Skeletal muscle satellite cell (primary cell): ENCODE measurements around the gene FANCC.

Source experiments
- H3K27me3 ChIP-seq: 2 replicates; pipeline ENCODE4 v1.7.0; 2013; ENCODE audit warnings: low read length; ENCODE audit not compliant: control insufficient read depth, insufficient read depth
- H3K36me3 ChIP-seq: 2 replicates; pipeline ENCODE4 v1.7.0; 2013; ENCODE audit warnings: mild to moderate bottlenecking, control low read depth, low read length; ENCODE audit not compliant: insufficient read depth
- H3K4me1 ChIP-seq: 2 replicates; pipeline ENCODE4 v1.7.0; 2013; ENCODE audit warnings: low read length; ENCODE audit not compliant: control insufficient read depth, insufficient read depth
- H3K4me2 ChIP-seq: 2 replicates; pipeline ENCODE4 v1.7.0; 2013; ENCODE audit warnings: mild to moderate bottlenecking, low read length
- H3K4me3 ChIP-seq: 2 replicates; pipeline ENCODE4 v1.7.0; 2013; ENCODE audit warnings: low read length
- H3K9ac ChIP-seq: 2 replicates; pipeline ENCODE4 v1.7.0; 2013; ENCODE audit warnings: mild to moderate bottlenecking, low read depth, low read length, moderate library complexity
- H3K9me3 ChIP-seq: replicated peaks from 2 replicates; pipeline ENCODE4 v1.7.0; 2013; ENCODE audit warnings: mild to moderate bottlenecking, control low read depth, low read length

Gene FANCC

DNA sequence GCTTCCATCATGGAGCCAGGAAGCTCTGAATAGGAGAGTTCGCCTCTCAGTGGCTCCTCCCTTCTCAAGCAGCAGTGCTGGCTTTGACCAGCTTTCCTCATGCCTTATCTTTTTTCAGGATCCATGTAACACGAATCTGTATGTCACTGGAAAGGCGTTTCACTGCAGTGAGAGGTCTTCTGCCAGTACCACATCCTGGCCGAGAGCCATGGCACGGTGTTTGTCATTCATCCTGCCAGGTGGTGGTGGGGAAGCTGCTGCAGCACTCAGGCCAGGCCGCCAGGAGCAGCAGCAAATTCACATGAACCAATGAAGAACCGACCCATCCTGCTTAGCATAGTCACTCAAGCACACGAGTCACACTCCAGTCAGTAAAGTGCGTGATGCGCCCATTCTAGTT is 179.0 kb downstream of the FANCC start:
- no peaks in the 10 kb centered on the region for H3K9me3 ChIP-seq
- H3K4me3 ChIP-seq = no peak overlapping the region
- peaks cover 18% of the 10 kb centered on the region for H3K4me1 ChIP-seq
- H3K9ac ChIP-seq = no peak overlapping the region
- H3K4me2 ChIP-seq = no peak overlapping the region
- no peaks in the 10 kb centered on the region for H3K36me3 ChIP-seq
- no peaks in the 10 kb centered on the region for H3K27me3 ChIP-seq

DNA sequence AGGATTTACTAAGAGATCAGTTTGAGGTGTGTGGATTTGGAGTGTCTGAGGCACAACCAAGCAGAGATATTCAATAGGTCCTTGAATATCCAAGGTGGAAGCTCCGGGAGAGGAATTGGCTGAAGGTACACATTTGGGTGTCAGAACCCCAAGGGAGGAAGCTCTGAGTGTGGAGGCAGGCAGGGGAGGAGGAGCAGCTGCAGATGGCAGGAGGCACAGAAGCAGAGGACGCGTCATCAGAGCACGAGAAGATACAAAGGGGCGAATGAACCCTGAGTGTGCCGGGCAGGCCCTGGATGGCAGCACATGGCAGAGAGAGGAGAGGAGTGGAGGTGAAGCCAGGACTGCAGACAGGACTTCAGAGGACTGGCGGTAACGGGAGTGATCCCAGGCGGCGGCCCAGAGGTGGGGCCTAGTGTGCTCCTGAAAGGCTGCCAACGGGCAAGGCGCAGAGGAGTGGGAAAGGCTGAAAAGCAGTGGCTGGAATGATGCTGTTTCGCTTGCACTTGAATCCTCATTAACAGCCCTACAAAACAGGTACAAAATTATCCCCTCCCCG is 179.8 kb downstream of the FANCC start:
- no peak overlapping the region for H3K4me3 ChIP-seq
- H3K9me3 ChIP-seq = no peaks in the 10 kb centered on the region
- H3K4me1 ChIP-seq = peaks cover 16% of the 10 kb centered on the region
- no peaks in the 10 kb centered on the region for H3K36me3 ChIP-seq
- H3K4me2 ChIP-seq = no peak overlapping the region
- H3K9ac ChIP-seq = no peak overlapping the region
- H3K27me3 ChIP-seq = no peaks in the 10 kb centered on the region

DNA sequence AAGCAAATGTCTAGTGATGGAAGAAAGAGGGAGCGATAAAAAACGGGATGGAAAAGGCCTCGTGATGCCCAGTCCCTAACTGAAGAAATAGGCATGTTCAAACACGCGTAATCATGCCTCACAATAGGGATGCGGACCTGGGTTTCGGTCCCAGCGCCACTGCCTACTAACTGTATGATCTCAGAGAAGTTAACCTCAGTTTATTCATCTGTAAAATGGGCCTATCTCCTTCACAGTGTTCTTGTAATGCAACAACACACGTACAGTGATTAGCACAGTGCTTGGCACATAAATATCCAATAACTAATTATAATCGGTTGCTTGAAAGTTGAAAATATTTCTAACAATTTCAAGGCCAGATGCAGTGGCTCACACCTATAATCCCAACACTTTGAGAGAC is 181.8 kb downstream of the FANCC start:
- Histone ChIP-seq H3K27me3 (no peaks in the 10 kb centered on the region), H3K9ac (no peak overlapping the region), H3K4me3 (no peak overlapping the region), H3K4me1 (peaks cover 19% of the 10 kb centered on the region), H3K9me3 (no peaks in the 10 kb centered on the region), H3K36me3 (no peaks in the 10 kb centered on the region), H3K4me2 (no peak overlapping the region)

DNA sequence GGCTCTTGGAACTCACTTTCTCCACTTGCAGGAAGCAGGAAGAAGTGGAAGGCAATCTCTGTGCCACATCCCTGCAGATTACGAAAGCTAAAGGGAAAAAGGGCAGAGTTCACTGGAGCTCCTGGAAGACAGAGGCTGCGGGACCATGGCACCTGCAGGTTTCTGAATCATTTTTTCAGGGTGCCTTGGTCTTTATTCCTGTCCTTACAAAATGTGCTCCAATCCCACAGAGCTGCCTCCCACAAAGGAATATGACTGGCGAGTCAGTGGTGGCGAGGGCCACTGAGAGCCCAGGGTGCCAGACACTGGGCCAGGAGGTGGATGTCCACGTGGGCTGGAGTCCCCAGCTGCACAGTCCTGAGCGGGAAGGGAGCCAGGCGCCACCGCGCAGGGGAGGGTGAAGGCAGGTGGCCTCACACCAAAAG is 183.0 kb downstream of the FANCC start:
- Histone ChIP-seq H3K36me3 (no peaks in the 10 kb centered on the region), H3K9ac (no peak overlapping the region), H3K4me1 (peaks cover 13% of the 10 kb centered on the region), H3K4me2 (no peak overlapping the region), H3K4me3 (no peak overlapping the region), H3K9me3 (no peaks in the 10 kb centered on the region), H3K27me3 (no peaks in the 10 kb centered on the region)

DNA sequence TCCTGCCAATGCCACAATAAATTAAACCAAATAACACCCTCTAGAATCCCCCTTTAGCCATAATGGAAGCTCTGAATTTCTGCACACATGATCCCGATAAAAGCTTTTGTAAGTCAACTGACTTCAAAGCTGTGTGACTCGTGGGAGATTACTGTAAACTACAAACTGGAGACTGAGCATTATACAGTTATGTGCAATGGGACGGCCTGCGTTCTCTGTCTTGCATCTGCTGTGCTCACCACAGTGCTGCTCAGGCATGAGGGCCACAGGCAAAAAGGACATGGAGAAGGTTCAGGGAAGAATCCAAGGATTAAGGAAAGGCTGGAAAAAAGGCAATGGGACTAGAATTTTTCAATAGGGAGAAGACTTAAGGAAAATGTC is 184.2 kb downstream of the FANCC start:
- Histone ChIP-seq H3K9me3 (no peaks in the 10 kb centered on the region), H3K4me1 (peaks cover 11% of the 10 kb centered on the region), H3K4me2 (no peak overlapping the region), H3K4me3 (no peak overlapping the region), H3K27me3 (no peaks in the 10 kb centered on the region), H3K36me3 (no peaks in the 10 kb centered on the region), H3K9ac (no peak overlapping the region)

DNA sequence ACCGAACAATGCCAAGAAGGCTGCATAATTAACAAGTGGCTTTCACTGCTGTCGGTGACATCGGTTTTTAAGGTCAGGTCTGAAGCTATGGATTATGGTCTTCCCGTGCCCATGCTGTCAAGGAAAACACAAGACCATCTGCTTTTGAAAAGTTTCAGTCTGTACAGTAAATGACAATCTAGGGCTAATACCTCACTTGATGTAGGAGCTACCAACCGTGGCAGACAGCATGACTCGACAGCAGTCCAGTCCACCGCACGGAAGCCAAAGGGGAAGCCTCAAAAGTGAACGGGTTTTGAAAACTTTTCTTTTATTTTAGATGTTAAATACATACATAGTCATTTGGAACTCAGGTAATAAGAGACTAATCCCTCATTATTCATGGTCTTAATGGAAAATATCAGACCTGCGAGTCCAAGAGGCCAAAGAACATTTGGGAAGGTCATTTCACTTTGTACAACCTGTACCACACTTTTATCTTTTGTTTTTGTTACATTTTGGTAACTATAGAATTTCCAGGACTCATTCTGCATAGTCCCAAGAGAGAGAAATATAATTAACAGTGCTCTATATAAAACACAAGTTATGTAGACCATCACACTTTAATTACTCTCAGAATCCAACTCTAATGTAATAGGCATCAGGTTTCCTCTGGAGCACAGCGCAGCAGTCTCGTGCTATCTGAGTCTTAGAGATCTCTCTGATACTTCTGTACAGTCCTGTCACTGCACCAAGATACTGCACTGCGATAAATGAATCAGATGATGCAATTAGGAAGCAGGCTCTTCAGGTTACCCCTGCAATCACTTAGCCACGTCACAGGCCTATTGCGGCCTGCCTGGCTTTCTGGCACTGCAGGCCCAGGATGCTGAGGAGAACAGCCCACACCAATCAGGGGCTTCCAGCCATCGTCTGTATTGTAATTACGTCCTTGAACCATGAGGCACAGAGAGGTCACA is 184.9 kb downstream of the FANCC start:
- H3K9ac ChIP-seq = no peak overlapping the region
- H3K4me2 ChIP-seq = no peak overlapping the region
- no peaks in the 10 kb centered on the region for H3K36me3 ChIP-seq
- no peaks in the 10 kb centered on the region for H3K27me3 ChIP-seq
- no peak overlapping the region for H3K4me3 ChIP-seq
- H3K4me1 ChIP-seq = peaks cover 4% of the 10 kb centered on the region
- H3K9me3 ChIP-seq = no peaks in the 10 kb centered on the region

DNA sequence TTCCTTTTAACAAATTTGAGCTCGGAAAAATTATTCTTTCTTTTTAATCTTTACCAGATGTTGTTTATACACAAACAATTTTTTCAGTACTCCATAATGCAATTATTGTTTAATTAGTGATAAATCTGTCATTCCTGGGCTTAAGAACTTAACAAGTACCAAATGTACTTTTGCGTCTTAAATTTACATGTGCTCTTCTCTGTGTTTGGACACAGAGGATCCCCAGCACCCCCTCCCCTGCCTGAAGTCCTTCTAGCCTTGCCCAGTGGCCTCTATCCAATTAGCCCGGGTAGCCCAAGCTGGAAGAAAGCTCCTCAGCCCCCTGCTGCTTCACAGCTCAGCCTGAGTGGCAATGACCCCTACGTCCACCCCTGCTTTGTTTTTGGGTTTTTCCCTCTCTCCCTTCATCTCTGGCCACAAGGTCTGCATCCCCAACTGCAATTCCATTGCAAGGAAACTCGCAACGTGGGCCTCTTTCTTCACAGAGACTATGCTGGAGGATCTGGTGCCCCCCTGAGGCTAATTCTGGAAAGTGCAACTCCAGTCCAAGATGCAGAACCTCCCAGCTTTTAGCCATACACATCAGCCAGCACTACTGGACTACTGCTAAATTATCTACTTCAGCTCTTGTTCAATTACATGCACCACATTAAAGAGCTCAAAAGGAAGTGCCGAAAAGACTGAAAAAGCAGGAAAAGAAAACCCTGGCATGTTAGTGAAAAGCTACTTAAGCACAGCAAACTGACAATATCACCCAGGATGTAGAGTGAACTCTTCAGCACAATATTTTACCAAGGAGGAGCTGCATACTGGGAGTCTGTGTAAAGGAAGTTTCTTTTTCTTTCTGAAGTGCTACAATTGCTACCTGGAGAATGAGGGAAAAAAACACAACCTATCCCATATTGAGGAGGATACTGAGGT is 186.2 kb downstream of the FANCC start:
- Histone ChIP-seq H3K4me1 (peaks cover 10% of the 10 kb centered on the region), H3K27me3 (no peaks in the 10 kb centered on the region), H3K9me3 (no peaks in the 10 kb centered on the region), H3K4me2 (no peak overlapping the region), H3K4me3 (no peak overlapping the region), H3K9ac (no peak overlapping the region), H3K36me3 (no peaks in the 10 kb centered on the region)

DNA sequence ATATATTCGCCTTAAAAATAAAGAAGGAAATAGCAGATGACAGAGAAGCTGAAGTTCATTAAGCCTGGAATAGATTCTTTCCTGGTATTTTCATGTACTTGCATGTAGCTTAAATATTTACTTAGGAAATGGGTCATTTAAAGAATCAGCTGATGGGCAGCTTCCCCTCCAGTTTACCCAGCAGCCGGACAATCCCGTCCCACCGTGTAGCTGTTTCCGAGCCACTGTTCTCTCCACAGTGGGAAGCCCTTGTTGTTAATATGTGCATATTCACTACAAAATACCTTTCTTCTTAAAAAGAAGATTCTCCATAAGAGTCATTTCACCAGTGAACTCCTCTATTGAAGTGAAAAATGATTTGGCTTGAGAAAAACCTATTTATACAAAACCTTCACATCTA is 187.0 kb downstream of the FANCC start:
- Histone ChIP-seq H3K4me2 (no peak overlapping the region), H3K4me1 (peaks cover 14% of the 10 kb centered on the region), H3K27me3 (no peaks in the 10 kb centered on the region), H3K36me3 (no peaks in the 10 kb centered on the region), H3K4me3 (no peak overlapping the region), H3K9me3 (no peaks in the 10 kb centered on the region), H3K9ac (no peak overlapping the region)

DNA sequence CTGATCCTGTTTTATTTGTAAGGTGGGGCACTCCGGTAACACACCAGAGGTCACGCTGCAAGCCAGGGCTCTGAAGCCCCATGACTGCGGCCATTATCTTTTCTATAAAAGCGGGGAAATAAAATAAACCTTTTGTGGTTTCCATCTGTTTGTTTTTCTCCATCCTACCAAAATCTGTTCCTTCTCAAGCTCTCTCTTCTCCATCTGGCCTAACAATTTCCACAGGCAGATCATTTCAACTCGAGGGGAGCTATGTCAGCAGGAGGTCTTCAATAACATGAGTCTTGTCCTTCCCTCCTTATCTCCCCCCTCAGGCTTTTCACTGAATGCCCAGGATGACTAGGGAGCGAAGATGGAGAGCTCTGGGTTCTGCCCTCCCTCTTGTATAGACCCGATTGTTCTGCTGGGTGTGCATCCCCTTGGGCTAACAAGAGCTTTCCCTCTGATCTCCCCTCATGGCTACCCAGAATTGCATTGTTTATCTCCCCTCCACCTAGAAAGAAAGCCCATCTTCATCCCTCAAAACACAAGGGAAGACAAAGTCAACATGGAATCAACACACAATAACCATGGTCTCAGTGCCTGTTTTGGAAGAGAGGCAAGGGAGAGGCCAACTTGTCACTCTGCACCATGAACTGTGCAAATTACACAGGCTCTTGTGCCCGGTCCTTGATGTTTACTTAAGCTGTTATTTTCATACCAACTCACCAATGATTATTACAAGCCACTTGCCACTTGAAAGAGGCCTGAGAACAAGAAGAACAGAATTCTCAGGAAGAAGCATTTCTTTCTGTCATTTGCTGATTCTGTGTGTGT is 187.8 kb downstream of the FANCC start:
- Histone ChIP-seq H3K9ac (no peak overlapping the region), H3K4me2 (no peak overlapping the region), H3K9me3 (no peaks in the 10 kb centered on the region), H3K27me3 (no peaks in the 10 kb centered on the region), H3K36me3 (no peaks in the 10 kb centered on the region), H3K4me3 (no peak overlapping the region), H3K4me1 (peaks cover 15% of the 10 kb centered on the region)

DNA sequence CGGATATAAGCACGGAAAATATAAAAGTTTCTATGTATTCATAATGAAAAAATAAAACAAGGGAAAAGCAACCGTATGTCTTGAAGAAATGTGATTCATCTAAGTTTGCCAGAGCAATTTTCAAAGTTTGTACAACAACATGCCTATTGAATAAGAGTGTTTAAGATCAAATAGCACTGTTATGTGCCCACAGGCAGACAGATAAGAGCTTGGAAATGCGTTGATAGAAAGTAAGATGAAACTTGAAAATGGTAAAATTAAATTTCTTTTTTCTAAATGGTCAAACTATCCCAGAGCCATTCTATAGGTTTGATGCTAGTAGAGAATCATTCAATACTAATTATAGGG is 189.4 kb downstream of the FANCC start:
- peaks cover 15% of the 10 kb centered on the region for H3K4me1 ChIP-seq
- no peaks in the 10 kb centered on the region for H3K36me3 ChIP-seq
- H3K4me2 ChIP-seq = no peak overlapping the region
- H3K9me3 ChIP-seq = no peaks in the 10 kb centered on the region
- H3K4me3 ChIP-seq = no peak overlapping the region
- peak overlapping the region; percentile 85 for H3K9ac ChIP-seq
- no peaks in the 10 kb centered on the region for H3K27me3 ChIP-seq
